ENCODE results near the gene ROBO2.

GRCh38 chr3:77014226-77014625, 25.7 kb upstream of the ROBO2 start:
- TF ChIP-seq, protein P1, sequence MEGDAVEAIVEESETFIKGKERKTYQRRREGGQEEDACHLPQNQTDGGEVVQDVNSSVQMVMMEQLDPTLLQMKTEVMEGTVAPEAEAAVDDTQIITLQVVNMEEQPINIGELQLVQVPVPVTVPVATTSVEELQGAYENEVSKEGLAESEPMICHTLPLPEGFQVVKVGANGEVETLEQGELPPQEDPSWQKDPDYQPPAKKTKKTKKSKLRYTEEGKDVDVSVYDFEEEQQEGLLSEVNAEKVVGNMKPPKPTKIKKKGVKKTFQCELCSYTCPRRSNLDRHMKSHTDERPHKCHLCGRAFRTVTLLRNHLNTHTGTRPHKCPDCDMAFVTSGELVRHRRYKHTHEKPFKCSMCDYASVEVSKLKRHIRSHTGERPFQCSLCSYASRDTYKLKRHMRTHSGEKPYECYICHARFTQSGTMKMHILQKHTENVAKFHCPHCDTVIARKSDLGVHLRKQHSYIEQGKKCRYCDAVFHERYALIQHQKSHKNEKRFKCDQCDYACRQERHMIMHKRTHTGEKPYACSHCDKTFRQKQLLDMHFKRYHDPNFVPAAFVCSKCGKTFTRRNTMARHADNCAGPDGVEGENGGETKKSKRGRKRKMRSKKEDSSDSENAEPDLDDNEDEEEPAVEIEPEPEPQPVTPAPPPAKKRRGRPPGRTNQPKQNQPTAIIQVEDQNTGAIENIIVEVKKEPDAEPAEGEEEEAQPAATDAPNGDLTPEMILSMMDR (IDR thresholded peaks at IDR 0.05) = no peak
- TF ChIP-seq POLR2A (IDR thresholded peaks at IDR 0.05) = no peak
